MM.1S (cell line): ENCODE data around the gene GNL1.

Experiments used
- DNase-seq: peaks from one replicate; pipeline ENCODE4 v3.0.0-alpha.2; 2015
- H2AFZ ChIP-seq: fragments of 300-600 bp; sonication (generic); 2 replicates; pipeline ENCODE4 v1.6.0; 2016; ENCODE audit warnings: antibody characterized with exemption, low read length
- H3F3A ChIP-seq: fragments of 300-600 bp; sonication (generic); 2 replicates; pipeline ENCODE4 v1.6.1; 2016; ENCODE audit warnings: mild to moderate bottlenecking, antibody characterized with exemption, low read length, moderate library complexity, mixed read lengths; ENCODE audit not compliant: insufficient read depth
- H3K27ac ChIP-seq: fragments of 300-600 bp; sonication (generic); 2 replicates; pipeline ENCODE4 v1.5.1; 2016; ENCODE audit warnings: mild to moderate bottlenecking, low read length
- H3K27me3 ChIP-seq: fragments of 300-600 bp; sonication (generic); replicated peaks from 2 replicates; pipeline ENCODE4 v1.6.0; 2016; ENCODE audit warnings: low read length; ENCODE audit not compliant: insufficient read depth
- H3K36me3 ChIP-seq: fragments of 300-600 bp; sonication (generic); replicated peaks from 2 replicates; pipeline ENCODE4 v1.6.1; 2016; ENCODE audit warnings: mild to moderate bottlenecking, low read length, mixed read lengths; ENCODE audit not compliant: insufficient read depth
- H3K4me1 ChIP-seq: fragments of 300-600 bp; sonication (generic); 2 replicates; pipeline ENCODE4 v1.6.1; 2016; ENCODE audit warnings: low read length, mixed read lengths
- H3K4me2 ChIP-seq: fragments of 300-600 bp; sonication (generic); 2 replicates; pipeline ENCODE4 v1.6.0; 2016; ENCODE audit warnings: low read depth, low read length
- H3K4me3 ChIP-seq: fragments of 300-600 bp; sonication (generic); 2 replicates; pipeline ENCODE4 v1.5.1; 2016; ENCODE audit warnings: low read length, mixed read lengths
- H3K79me2 ChIP-seq: fragments of 300-600 bp; sonication (generic); 2 replicates; pipeline ENCODE4 v1.6.1; 2016; ENCODE audit warnings: mixed run types, low read length, mixed read lengths
- H3K9ac ChIP-seq: fragments of 300-600 bp; sonication (generic); 2 replicates; pipeline ENCODE4 v1.6.1; 2016; ENCODE audit warnings: low read length, mixed read lengths
- H3K9me2 ChIP-seq: fragments of 300-600 bp; sonication (generic); replicated peaks from 2 replicates; pipeline ENCODE4 v1.6.1; 2016; ENCODE audit warnings: mild to moderate bottlenecking, low read length, mixed read lengths; ENCODE audit not compliant: insufficient read depth
- H3K9me3 ChIP-seq: fragments of 300-600 bp; sonication (generic); replicated peaks from 2 replicates; pipeline ENCODE4 v1.6.1; 2016; ENCODE audit warnings: mild to moderate bottlenecking, low read length, mixed read lengths; ENCODE audit not compliant: insufficient read depth
- H4K20me1 ChIP-seq: fragments of 300-600 bp; sonication (generic); 2 replicates; pipeline ENCODE4 v1.6.1; 2016; ENCODE audit warnings: mild to moderate bottlenecking, low read length, moderate library complexity, mixed read lengths; ENCODE audit not compliant: insufficient read depth
- EZH2 ChIP-seq: fragments of 300-600 bp; sonication (generic); optimal IDR thresholded peaks from 2 replicates; pipeline ENCODE3; 2017; ENCODE audit warnings: low read depth, mild to moderate bottlenecking, antibody characterized with exemption, low read length, mixed read lengths
- EZH2phosphoT487 ChIP-seq: fragments of 300-600 bp; sonication (generic); IDR thresholded peaks from 2 replicates; pipeline ENCODE4 v1.6.1; 2018; ENCODE audit warnings: antibody characterized with exemption, low read length
- TF ChIP-seq, protein P1 (sequence below): fragments of 300-600 bp; sonication (generic); IDR thresholded peaks from 2 replicates; pipeline ENCODE4 v1.5.1; 2016; ENCODE audit warnings: antibody characterized with exemption, low read length, mixed read lengths

The GNL1 gene

DNA sequence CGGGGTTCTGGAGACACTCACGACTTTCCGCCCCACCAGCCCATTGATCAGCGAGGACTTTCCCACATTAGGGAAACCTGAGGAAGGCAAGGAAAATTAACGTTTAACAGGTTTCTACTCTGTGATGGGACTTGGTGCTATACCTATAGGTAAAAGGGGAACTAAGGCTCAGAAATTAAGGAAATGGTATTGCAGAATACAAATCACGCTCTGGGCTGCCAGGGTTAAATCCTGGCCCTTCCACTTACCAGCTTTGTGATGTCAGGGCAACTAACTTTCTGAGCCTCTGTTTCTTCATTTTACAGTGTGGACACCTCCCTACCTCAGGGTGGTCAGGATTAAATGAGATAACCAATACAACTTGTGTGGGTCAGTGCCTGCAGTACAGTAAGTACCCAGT, 8.8 kb downstream of the GNL1 start:
- no peaks in the 10 kb centered on the region for H3K9me2 ChIP-seq
- H3K36me3 ChIP-seq: no peaks in the 10 kb centered on the region
- no peaks in the 10 kb centered on the region for H3K9me3 ChIP-seq
- no peaks in the 10 kb centered on the region for H3K79me2 ChIP-seq
- no peaks in the 10 kb centered on the region for H3K27me3 ChIP-seq
- no peaks in the 10 kb centered on the region for H3F3A ChIP-seq
- H3K9ac ChIP-seq: no peak overlapping the region
- TF ChIP-seq EZH2phosphoT487: no peak
- no peak overlapping the region for H2AFZ ChIP-seq
- H4K20me1 ChIP-seq: no peaks in the 10 kb centered on the region
- no peak overlapping the region for H3K4me3 ChIP-seq
- no peak for DNase-seq
- no peak overlapping the region for H3K27ac ChIP-seq
- H3K4me2 ChIP-seq: no peak overlapping the region
- no peaks in the 10 kb centered on the region for H3K4me1 ChIP-seq

DNA sequence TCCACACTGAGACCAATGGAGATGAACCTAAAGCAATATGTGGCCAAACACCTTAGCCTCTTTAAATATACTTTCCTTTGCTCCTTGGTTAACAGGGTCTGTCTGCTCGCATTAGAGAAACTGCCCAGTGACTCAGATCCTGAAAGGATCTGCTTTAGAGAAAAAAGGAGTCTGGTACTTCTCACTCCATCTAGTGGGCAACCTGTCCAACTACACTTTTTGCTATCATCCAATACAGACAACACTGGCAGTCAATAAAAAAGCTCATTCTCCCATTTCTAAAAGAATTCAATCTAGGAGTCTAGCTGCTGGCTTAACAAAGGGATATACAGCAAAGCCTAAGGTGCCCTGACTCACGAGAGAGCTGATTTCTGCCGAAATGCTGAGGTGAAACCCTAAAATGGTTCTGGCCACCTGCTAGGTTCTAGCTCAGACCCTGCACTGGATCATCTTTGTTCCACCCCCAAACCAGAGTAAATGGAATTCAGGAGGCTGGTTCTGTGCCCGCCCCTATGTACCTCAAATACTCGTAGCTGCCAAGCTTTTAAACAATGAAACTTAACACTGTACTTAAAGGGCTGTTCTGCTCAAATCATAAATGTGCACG, 11.5 kb downstream of the GNL1 start:
- Histone ChIP-seq H2AFZ (no peak overlapping the region), H3K27ac (no peak overlapping the region), H3K79me2 (no peaks in the 10 kb centered on the region), H3K27me3 (no peaks in the 10 kb centered on the region), H3K4me3 (no peak overlapping the region), H3K9me3 (no peaks in the 10 kb centered on the region), H3K36me3 (no peaks in the 10 kb centered on the region), H3K9me2 (no peaks in the 10 kb centered on the region), H3K4me1 (no peaks in the 10 kb centered on the region), H3K9ac (no peak overlapping the region), H3K4me2 (no peak overlapping the region), H3F3A (no peaks in the 10 kb centered on the region), H4K20me1 (no peaks in the 10 kb centered on the region)
- peak; percentile 49 for DNase-seq
- TF ChIP-seq, protein P1, sequence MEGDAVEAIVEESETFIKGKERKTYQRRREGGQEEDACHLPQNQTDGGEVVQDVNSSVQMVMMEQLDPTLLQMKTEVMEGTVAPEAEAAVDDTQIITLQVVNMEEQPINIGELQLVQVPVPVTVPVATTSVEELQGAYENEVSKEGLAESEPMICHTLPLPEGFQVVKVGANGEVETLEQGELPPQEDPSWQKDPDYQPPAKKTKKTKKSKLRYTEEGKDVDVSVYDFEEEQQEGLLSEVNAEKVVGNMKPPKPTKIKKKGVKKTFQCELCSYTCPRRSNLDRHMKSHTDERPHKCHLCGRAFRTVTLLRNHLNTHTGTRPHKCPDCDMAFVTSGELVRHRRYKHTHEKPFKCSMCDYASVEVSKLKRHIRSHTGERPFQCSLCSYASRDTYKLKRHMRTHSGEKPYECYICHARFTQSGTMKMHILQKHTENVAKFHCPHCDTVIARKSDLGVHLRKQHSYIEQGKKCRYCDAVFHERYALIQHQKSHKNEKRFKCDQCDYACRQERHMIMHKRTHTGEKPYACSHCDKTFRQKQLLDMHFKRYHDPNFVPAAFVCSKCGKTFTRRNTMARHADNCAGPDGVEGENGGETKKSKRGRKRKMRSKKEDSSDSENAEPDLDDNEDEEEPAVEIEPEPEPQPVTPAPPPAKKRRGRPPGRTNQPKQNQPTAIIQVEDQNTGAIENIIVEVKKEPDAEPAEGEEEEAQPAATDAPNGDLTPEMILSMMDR: peak; percentile 76
- TF ChIP-seq EZH2: no peak

DNA sequence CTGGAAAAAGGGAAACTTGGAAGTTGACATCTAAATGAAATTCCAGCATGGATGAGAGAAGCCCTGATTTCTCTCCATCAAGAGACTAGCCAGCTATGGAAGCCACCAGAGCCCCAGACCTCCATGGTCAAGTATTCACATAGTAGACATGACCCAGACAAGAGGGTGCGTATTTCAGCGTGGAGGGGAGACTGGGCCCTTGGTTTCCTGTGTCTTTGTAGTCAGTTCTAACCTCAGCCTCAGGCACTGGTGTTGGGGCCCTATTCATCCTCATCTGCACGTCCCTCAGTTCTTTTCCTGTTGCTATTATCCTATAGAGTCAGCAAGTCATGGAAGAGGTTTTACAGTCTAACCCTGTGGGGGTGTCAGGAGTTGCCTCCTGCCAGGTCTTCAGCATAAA, 12.5 kb downstream of the GNL1 start:
- Histone ChIP-seq H3K9me2 (no peaks in the 10 kb centered on the region), H3K9me3 (no peaks in the 10 kb centered on the region), H3K27ac (no peak overlapping the region), H3K27me3 (no peaks in the 10 kb centered on the region), H3F3A (no peaks in the 10 kb centered on the region), H3K36me3 (no peaks in the 10 kb centered on the region), H3K4me1 (no peaks in the 10 kb centered on the region), H3K9ac (no peak overlapping the region), H4K20me1 (no peaks in the 10 kb centered on the region), H2AFZ (no peak overlapping the region), H3K79me2 (no peaks in the 10 kb centered on the region), H3K4me3 (no peak overlapping the region), H3K4me2 (no peak overlapping the region)
- DNase-seq: no peak
- TF ChIP-seq, protein P1: no peak
- TF ChIP-seq EZH2phosphoT487 (no peak), EZH2 (no peak)

DNA sequence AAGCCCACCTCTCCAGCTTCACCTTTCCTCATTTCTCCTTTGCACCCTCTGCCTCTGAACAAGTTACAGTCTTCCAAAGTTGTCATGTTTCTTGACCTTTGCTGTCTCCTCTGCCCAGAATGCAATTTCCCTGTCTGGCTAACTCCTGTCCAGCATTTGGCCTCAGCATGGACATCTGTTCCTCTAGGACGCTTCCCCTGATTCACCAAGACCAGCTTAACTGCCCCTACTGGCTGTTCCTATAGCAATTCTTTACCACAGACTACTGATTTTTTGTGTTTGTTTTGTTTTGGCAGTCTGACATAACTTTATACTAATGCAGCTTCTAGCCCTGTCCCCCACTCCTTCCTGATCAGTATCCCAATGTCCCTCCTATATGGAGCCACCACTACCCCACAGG, 13.4 kb downstream of the GNL1 start:
- Histone ChIP-seq H3K27ac (no peak overlapping the region), H3K4me1 (no peaks in the 10 kb centered on the region), H3K79me2 (no peaks in the 10 kb centered on the region), H3K4me2 (no peak overlapping the region), H3K36me3 (no peaks in the 10 kb centered on the region), H2AFZ (no peak overlapping the region), H3F3A (no peaks in the 10 kb centered on the region), H3K27me3 (no peaks in the 10 kb centered on the region), H3K9ac (no peak overlapping the region), H3K9me2 (no peaks in the 10 kb centered on the region), H3K9me3 (no peaks in the 10 kb centered on the region), H4K20me1 (no peaks in the 10 kb centered on the region), H3K4me3 (no peak overlapping the region)
- DNase-seq: no peak
- TF ChIP-seq EZH2: no peak
- TF ChIP-seq, protein P1: no peak
- no peak for TF ChIP-seq EZH2phosphoT487
